OCI-M1 (cell line): ENCODE results near the gene MRGPRG.
"Not testable (repeated sequence)": the region's sequence is repeated elsewhere in the genome, so short reads cannot be mapped to it uniquely, and the experiment has no call there.

ENCODE experiments used
- DNase-seq: peaks from one replicate; lab custom pipeline; 2025; lab: John Stamatoyannopoulos, UW

MRGPRG gene

DNA sequence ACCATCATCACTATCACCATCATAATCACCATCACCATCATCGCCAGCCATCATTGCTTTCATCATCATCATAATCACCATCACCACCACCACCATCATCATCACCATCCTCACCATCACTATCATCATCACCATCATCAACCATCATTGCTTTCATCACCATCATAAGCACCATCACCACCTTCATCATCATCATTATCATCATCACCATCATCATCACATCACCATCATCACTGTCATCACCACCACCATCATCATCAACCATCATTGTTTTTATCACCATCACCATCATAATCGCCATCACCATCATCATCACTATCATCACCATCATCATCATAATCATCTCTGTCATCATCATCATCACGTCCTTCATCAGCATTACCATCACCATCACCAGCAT is 44.2 kb downstream of the MRGPRG start:
- DNase-seq: no peak

DNA sequence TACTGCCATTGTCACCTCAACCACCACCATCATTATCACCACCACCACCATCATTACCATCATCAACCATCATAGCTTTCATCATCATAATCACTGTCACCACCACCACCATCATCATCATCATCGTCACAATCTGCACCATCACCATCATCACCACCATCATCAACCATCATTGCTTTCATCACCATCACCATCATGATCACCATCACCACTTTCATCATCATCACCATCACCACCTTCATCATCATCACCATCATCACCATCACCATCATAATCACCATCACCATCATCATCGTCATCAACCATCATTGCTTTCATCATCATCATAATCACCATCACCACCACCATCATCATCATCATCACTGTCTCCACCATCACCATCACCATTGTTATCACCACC is 44.8 kb downstream of the MRGPRG start:
- DNase-seq: no peak

DNA sequence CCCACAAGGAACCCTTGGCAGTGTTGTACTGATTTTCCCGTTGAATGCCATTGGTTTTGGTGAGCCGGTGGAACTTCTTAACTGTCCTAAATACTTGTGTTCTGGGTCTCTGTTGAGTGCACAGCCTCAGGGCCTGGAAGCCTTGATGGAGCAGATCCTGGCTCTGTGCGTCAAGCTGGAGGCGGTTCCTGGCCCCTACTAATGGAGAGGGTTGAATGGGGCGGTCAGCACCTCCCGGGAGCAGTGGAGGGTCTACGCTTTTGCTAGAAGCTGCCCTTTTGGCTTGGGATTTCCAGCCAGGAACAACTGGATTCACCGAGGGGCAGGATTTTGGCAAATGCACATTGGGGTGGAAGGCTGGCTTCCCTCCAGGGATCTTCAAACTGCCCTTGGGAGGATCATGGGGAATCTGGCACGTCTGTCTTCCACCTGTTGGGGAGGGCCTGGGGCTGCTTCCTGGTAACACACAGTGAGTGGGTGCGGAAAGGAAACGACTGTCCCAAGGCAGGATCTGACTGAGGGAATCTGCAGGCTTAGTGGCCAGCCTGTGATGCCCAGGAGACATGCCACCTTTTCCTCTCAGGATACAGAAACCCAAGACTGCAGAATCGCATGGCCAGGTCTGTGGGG is 46.6 kb downstream of the MRGPRG start:
- no peak for DNase-seq

DNA sequence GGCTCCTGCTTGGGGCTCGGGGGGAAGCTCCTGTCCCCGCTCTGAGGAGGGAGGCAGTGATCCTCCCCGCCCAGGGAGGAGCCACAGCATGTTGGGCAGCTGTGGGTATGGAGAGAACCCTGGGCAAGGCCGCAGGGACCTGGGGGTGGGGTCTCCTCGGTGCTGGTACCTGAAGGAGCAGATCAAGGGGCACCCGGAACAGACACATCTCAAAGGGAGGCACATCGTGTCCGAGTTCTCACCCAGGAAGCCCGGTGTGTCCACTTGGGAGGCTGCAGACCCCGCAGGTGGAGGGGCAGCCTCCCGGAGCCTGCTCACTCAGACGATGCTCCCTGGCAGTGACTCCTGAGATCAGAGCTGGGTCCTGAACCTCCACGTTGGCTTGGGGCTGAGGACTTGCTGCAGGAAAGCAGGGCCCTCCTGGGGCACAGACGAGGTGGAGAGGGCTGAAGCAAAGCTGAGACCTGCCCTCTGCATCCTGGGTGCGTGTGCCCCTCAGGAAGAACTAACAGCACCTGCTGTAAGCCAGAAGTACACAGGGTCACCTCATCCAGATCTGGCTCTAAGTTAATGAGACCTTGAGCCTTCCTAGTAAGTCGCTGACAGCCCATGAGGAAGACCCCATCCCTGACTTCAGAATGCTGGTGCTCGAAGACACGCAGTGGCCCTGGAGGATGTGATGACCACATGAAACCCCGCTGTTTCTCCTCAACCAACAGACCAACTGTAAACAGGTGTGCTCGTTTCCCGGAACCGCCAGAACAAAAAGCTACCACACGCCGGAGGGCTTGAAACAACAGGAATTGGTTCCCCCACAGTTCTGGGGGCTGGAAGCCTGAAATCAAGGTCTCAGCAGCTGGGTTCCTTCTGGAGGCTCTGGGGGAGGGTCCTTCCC is 47.6 kb downstream of the MRGPRG start:
- DNase-seq: no peak

DNA sequence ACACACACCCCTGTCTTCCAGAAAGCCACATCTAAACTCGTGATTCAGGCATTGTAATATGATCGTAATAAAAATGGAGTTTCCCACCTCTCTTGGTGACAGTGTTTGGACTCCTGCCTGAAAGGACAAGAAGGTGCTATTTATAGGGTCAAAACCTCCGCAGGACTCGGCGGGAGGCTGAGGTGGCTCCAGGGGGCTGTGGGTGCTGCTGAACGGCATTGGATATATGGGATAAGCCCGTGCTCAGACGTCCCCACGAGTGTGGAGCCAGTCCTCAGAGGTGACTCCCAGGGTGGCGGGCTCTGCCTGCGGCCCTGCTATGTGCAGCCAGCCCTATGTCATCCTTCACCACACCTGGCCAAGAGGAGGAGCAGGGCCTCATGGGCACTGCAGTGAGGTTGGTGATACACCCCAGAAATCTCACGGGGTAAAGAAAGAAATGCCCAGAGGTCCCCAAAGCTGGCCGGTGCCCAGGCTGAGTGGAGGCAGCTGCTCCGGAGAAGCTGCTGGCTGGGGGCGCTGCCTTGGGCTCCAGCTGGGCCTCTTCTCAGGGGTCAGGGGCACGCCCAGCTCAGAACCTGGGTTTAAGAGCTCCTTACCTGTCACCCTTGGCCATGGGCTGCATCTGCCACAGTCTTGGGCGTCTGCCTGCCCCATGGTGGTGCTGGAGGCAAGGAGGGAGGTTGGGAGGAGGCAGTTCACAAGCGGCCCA is 48.4 kb downstream of the MRGPRG start:
- no peak for DNase-seq

DNA sequence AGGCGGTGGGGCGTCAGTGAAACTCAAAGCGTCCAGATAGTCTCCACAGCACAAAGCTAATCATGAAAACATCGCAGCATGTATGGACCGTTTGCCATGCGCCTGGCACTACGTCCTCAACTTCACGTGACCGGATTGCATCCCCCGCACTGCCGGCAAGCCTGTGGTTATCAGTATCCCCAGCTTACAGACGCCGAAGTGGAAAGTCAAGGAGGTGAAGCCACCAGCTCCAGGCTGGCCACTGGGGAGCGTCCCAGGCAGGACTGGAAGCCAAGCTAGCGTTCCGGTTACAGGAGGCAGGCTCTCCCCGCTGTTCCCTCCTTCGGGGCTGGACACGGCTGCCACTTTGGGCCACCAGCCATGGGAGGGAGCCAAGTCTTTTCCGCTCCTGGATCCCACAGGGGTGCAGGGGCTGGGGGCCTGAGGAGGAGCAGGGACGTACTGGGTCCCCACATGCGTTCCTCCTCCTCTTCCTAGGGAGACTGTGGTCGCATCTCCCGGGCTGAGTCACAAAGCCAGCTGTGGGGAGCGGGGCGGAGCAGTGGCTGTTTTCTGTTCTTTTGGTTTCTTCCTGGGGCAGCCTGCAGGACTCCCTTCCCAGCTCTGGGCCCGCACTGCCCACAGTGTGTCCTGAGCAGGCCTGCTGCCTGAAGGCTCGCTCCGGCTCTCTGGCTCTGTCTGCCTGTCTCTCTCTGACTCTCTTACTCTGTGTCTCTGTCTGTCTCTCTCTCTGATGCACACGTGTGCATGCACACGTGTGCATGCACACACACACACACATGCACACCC is 49.2 kb downstream of the MRGPRG start:
- peak; percentile 96 for DNase-seq

DNA sequence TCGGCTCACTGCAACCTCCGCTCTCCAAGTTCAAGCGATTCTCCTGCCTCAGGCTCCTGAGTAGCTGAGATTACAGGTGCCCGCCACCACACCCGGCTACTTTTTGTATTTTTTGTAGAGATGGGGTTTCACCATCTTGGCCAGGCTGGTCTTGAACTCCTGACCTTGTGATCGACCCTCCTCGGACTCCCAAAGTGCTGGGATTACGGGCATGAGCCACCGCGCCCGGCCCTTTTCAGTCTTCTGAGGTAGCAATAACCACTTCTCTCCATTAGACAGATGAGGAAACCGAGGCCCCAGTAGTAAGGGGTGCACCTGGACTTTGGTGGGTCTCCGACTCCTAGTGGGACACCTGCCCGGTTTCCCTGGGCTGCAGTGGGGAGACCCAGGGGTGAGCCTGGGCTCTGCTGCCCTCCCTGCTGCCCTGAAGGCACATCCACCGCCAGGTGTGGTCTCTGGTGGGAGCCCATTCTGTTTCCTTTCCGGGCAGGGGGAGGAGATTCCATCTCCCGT is 49.8 kb downstream of the MRGPRG start:
- DNase-seq: not testable (repeated sequence)
